CD4-positive, alpha-beta T cell (primary cell): ENCODE data around the gene SPTLC1. TPM values are rescaled to one million over a fixed set of nuclear protein-coding genes. Genes with fewer than 3 reads are reported as not detected.

ENCODE experiments used
- ATAC-seq: fragments of 200-7000 bp; cut with Tn5 transposase; one replicate; pipeline ENCODE4 v1.10.0; 2022; ENCODE audit warnings: mild to moderate bottlenecking; ENCODE audit not compliant: poor library complexity
- CTCF ChIA-PET: fragments of 350-600 bp; sonication (Branson Sonifier 250); formaldehyde crosslinking; loops from one replicate; lab custom pipeline; 2021; ENCODE audit warnings: antibody characterized with exemption, inconsistent platforms; lab: Charles Lee
- POLR2A ChIA-PET: fragments of 350-600 bp; sonication (Branson Sonifier 250); formaldehyde crosslinking; loops from one replicate; lab custom pipeline; 2021; ENCODE audit warnings: antibody characterized with exemption, inconsistent platforms; lab: Charles Lee
- DNase-seq, 14 experiments: peaks; one replicate each; pipeline ENCODE4 v3.0.0-alpha.2; 2013 to 2020; ENCODE audit warnings: mixed read lengths in 2 of 14
- H3K27ac ChIP-seq, 2 donors: one replicate each; pipeline versions ENCODE4 v1.5.1 to v1.7.0; 2013; ENCODE audit warnings: low read length in 2 of 2, low read depth in 1 of 2, mild to moderate bottlenecking in 1 of 2
- H3K27me3 ChIP-seq, 2 experiments: 1 replicate in 1 of 2; 2 replicates in 1 of 2; pipeline versions ENCODE4 v1.6.1 to v1.7.0; 2013; ENCODE audit warnings: low read length in 2 of 2, control low read depth in 1 of 2, mild to moderate bottlenecking in 1 of 2, moderate library complexity in 1 of 2; ENCODE audit not compliant: insufficient read depth in 2 of 2, control insufficient read depth in 1 of 2
- H3K36me3 ChIP-seq: one replicate; pipeline ENCODE4 v1.6.1; 2013; ENCODE audit warnings: low read length, control low read depth; ENCODE audit not compliant: insufficient read depth
- H3K4me1 ChIP-seq: one replicate; pipeline ENCODE4 v1.6.1; 2013; ENCODE audit warnings: low read length, control low read depth; ENCODE audit not compliant: insufficient read depth
- H3K4me3 ChIP-seq: one replicate; pipeline ENCODE4 v1.5.1; 2013; ENCODE audit warnings: mild to moderate bottlenecking, low read length, moderate library complexity
- H3K9me3 ChIP-seq, 2 experiments: 1 replicate in 1 of 2; 2 replicates in 1 of 2; pipeline versions ENCODE4 v1.6.1 to v1.7.0; 2013; ENCODE audit warnings: low read length in 2 of 2, mild to moderate bottlenecking in 2 of 2, control low read depth in 1 of 2, moderate library complexity in 1 of 2; ENCODE audit not compliant: control insufficient read depth in 1 of 2, insufficient read depth in 1 of 2
- H3K27ac Mint-ChIP-seq: one replicate; pipeline ENCODE4 v1.8.0; 2020; ENCODE audit warnings: mixed read lengths
- H3K27me3 Mint-ChIP-seq: one replicate; pipeline ENCODE4 v1.8.0; 2021; ENCODE audit warnings: mixed read lengths
- H3K36me3 Mint-ChIP-seq: one replicate; pipeline ENCODE4 v1.8.0; 2021; ENCODE audit warnings: low read depth, mixed read lengths
- H3K4me1 Mint-ChIP-seq: one replicate; pipeline ENCODE4 v1.8.0; 2021; ENCODE audit warnings: low read depth, mixed read lengths
- H3K4me3 Mint-ChIP-seq: one replicate; pipeline ENCODE4 v1.8.0; 2020; ENCODE audit warnings: mild to moderate bottlenecking, mixed read lengths
- H3K9me3 Mint-ChIP-seq: one replicate; pipeline ENCODE4 v1.8.0; 2020; ENCODE audit warnings: mixed read lengths
- intact Hi-C, 2 experiments: fragments of 100-400 bp; cut with DNase I in 1 of 2; cut with micrococcal nuclease in 1 of 2; formaldehyde crosslinking; loops; one replicate each; pipeline versions ENCODE4 v1.15.1 to v1.9.0; 2023 to 2025; cut with DNase I, micrococcal nuclease
- total RNA-seq, 174 experiments: library from RNA in 2 of 174; stranded (reverse) in 2 of 174; gene quantifications; one replicate each; pipeline ENCODE4 v1.2.3 and lab custom pipeline; 2021 to 2026
- TF ChIP-seq, protein P1 (sequence below): fragments of 200-600 bp; IDR thresholded peaks from one replicate; pipeline ENCODE4 v1.8.0; 2022; ENCODE audit warnings: antibody characterized with exemption, mild to moderate bottlenecking

The SPTLC1 gene
- total RNA-seq, 2 experiments from 2014 or later, result 40.9 to 43.0 TPM

DNA sequence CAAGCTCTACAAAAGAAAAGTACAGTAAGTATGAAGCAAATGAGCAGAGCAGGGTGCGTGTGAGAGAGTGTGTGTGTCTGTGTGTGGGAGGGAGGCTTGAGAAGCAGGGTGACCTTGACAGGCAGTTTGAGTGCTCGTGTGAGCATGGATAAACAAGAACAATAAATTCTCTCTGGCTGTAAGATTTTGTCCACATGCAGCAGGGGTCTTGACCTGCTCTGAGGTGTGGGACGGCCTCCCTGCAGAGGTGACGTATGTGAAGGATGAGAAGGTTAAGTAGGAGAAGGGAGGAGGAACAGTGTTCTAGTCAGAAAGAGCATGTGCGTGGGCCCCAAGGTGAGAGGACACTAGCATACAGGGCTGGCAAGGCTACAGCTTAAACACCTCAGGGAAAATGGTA is 49.0 kb downstream of the SPTLC1 start:
- Histone ChIP-seq H3K27me3 (no peaks in the 10 kb centered on the region), H3K4me3 (no peak overlapping the region), H3K27ac (no peak overlapping the region), H3K36me3 (peaks cover 60% of the 10 kb centered on the region), H3K9me3 (peaks cover 0 to 22% of the 10 kb centered on the region in 2 experiments), H3K4me1 (no peaks in the 10 kb centered on the region)
- H3K4me3 Mint-ChIP-seq, result no peak overlapping the region
- H3K36me3 Mint-ChIP-seq, result peaks cover 96% of the 10 kb centered on the region
- ATAC-seq (no peak), DNase-seq (no peak)
- ChIA-PET POLR2A (interaction anchor here (0.7 kb wide), 1 partner anchor 47 kb away, joined by 3 read pairs; no protein-coding TSS in a partner anchor), CTCF (interaction anchor here (0.5 kb wide), 1 partner anchor 187 kb away, joined by 3 read pairs; no protein-coding TSS in a partner anchor)
- peaks cover 19% of the 10 kb centered on the region for H3K9me3 Mint-ChIP-seq
- intact Hi-C loops, result no loop called here
- no peak overlapping the region for H3K27ac Mint-ChIP-seq
- TF ChIP-seq, protein P1, sequence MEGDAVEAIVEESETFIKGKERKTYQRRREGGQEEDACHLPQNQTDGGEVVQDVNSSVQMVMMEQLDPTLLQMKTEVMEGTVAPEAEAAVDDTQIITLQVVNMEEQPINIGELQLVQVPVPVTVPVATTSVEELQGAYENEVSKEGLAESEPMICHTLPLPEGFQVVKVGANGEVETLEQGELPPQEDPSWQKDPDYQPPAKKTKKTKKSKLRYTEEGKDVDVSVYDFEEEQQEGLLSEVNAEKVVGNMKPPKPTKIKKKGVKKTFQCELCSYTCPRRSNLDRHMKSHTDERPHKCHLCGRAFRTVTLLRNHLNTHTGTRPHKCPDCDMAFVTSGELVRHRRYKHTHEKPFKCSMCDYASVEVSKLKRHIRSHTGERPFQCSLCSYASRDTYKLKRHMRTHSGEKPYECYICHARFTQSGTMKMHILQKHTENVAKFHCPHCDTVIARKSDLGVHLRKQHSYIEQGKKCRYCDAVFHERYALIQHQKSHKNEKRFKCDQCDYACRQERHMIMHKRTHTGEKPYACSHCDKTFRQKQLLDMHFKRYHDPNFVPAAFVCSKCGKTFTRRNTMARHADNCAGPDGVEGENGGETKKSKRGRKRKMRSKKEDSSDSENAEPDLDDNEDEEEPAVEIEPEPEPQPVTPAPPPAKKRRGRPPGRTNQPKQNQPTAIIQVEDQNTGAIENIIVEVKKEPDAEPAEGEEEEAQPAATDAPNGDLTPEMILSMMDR, result no peak
- H3K4me1 Mint-ChIP-seq, result no peaks in the 10 kb centered on the region
- no peaks in the 10 kb centered on the region for H3K27me3 Mint-ChIP-seq

DNA sequence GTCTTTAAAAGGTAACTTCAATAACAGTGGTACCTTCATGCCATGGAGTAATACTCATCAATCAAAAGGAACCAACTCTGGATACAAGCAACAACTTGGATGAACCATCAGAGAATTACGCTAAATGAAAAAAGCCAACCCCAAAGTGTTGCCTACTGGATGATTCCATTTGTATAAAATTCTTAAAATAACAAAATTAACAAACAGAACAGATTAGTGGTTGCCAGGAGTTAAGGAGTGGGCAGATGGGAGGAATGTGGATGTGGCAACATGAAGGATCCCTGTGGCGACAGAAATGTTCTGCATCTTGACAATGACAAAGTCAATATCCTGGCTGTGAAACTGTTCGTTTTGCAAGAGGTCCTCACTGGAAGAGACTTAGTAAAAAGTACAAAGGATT is 50.5 kb downstream of the SPTLC1 start:
- Mint-ChIP-seq H3K27ac (no peak overlapping the region), H3K27me3 (no peaks in the 10 kb centered on the region), H3K36me3 (peaks cover 99% of the 10 kb centered on the region), H3K9me3 (peaks cover 23% of the 10 kb centered on the region), H3K4me3 (no peak overlapping the region), H3K4me1 (peaks cover 4% of the 10 kb centered on the region)
- ATAC-seq, result no peak
- Histone ChIP-seq H3K27ac (no peak overlapping the region), H3K36me3 (peaks cover 64% of the 10 kb centered on the region), H3K9me3 (peaks cover 3 to 27% of the 10 kb centered on the region in 2 experiments), H3K4me1 (no peaks in the 10 kb centered on the region), H3K27me3 (no peaks in the 10 kb centered on the region), H3K4me3 (no peak overlapping the region)
- no peak for DNase-seq
- TF ChIP-seq, protein P1, result no peak
- ChIA-PET POLR2A (no interaction called here), CTCF (no interaction called here)
- intact Hi-C loops, result no loop called here

DNA sequence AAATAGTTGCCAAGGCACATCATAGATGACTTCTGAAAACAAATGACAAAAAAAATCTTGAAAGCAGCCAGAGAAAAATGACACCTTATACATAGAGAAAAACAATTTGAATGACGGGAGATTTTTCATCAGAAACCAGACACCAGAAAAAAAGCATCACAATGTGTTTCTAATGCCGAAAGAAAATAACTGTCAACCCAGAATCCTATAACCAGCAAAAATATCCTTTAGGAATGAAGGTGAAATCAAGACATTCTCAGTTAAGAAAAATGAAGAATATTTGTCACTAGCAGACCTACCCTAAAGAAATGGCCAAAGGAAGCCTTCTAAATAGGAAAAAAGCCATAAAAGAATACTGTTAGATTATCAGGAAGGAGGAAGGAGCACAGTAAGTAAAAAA is 54.0 kb downstream of the SPTLC1 start:
- peaks cover 65% of the 10 kb centered on the region for H3K36me3 ChIP-seq
- ChIA-PET POLR2A (no interaction called here), CTCF (no interaction called here)
- H3K9me3 ChIP-seq, result peaks cover 3 to 27% of the 10 kb centered on the region in 2 experiments
- no peak for DNase-seq
- Mint-ChIP-seq H3K4me3 (no peak overlapping the region), H3K27me3 (no peaks in the 10 kb centered on the region), H3K27ac (no peak overlapping the region), H3K36me3 (peaks cover 98% of the 10 kb centered on the region), H3K4me1 (peaks cover 14% of the 10 kb centered on the region), H3K9me3 (peaks cover 23% of the 10 kb centered on the region)
- intact Hi-C loops, result no loop called here
- H3K27me3 ChIP-seq, result no peaks in the 10 kb centered on the region
- no peak for ATAC-seq
- TF ChIP-seq, protein P1, result no peak
- no peak overlapping the region for H3K4me3 ChIP-seq
- no peaks in the 10 kb centered on the region for H3K4me1 ChIP-seq
- H3K27ac ChIP-seq, result no peak overlapping the region
